K562 (cell line): Measurements from ENCODE around the gene TBL2. TPM values are rescaled to one million over a fixed set of nuclear protein-coding genes. Genes with fewer than 3 reads are reported as not detected.

Experiments
- CHD7 ChIP-seq: fragments of 200-600 bp; sonication (generic); IDR thresholded peaks from one replicate; pipeline ENCODE4 v1.6.1; 2012; ENCODE audit warnings: mild to moderate bottlenecking, low read depth, low read length, inconsistent platforms
- FOXJ3 ChIP-seq: sonication (generic); formaldehyde crosslinking; IDR thresholded peaks from 2 replicates; pipeline ENCODE4 v1.4.0; 2020; ENCODE audit warnings: mild to moderate bottlenecking, missing genetic modification reagents
- HDAC6 ChIP-seq: IDR thresholded peaks from 2 replicates; pipeline ENCODE4 v1.6.1; 2012; ENCODE audit warnings: low read depth, mild to moderate bottlenecking, control low read depth, inconsistent platforms, low read length, moderate library complexity
- HNRNPK ChIP-seq: fragments of 200-400 bp; formaldehyde crosslinking; IDR thresholded peaks from one replicate; pipeline ENCODE4 v1.6.1; 2018; ENCODE audit warnings: mild to moderate bottlenecking, low read depth, low read length; ENCODE audit not compliant: poor library complexity, severe bottlenecking
- MYBL2 ChIP-seq, 2 experiments: fragments of 450-650 bp in 1 of 2; sonication (generic) in 1 of 2; formaldehyde crosslinking in 1 of 2; IDR thresholded peaks; 2 replicates each; pipeline versions ENCODE4 v1.6.1 to v1.8.1; 2017 to 2022; ENCODE audit warnings: borderline replicate concordance in 1 of 2, inconsistent platforms in 1 of 2, low read depth in 1 of 2, mild to moderate bottlenecking in 1 of 2, missing genetic modification reagents in 1 of 2, moderate library complexity in 1 of 2
- NEUROD1 ChIP-seq: fragments of 150-350 bp; IDR thresholded peaks from 2 replicates; pipeline ENCODE4 v1.6.1; 2014; ENCODE audit warnings: borderline replicate concordance, low read length, low read depth; ENCODE audit not compliant: partially characterized antibody
- RBM39 ChIP-seq: fragments of 200-400 bp; formaldehyde crosslinking; optimal IDR thresholded peaks from 2 replicates; pipeline ENCODE3; 2018; ENCODE audit warnings: low read depth, low read length
- SRSF9 ChIP-seq: fragments of 200-400 bp; formaldehyde crosslinking; IDR thresholded peaks from 2 replicates; pipeline ENCODE4 v1.6.1; 2017; ENCODE audit warnings: low read depth, low read length, borderline replicate concordance
- TRIM25 ChIP-seq: fragments of 450-650 bp; IDR thresholded peaks from 2 replicates; pipeline ENCODE4 v1.7.0; 2016; ENCODE audit warnings: borderline replicate concordance
- XRCC5 ChIP-seq: fragments of 200-400 bp; formaldehyde crosslinking; IDR thresholded peaks from 2 replicates; pipeline ENCODE4 v1.6.1; 2017; ENCODE audit warnings: low read depth, mild to moderate bottlenecking, low read length
- ZNF511 ChIP-seq: sonication (generic); formaldehyde crosslinking; IDR thresholded peaks from 2 replicates; pipeline ENCODE4 v1.8.0; 2022; ENCODE audit warnings: mild to moderate bottlenecking, missing genetic modification reagents
- ZNF57 ChIP-seq: fragments of 450-650 bp; formaldehyde crosslinking; IDR thresholded peaks from 2 replicates; pipeline ENCODE4 v1.4.0; 2020; ENCODE audit warnings: mild to moderate bottlenecking, moderate library complexity
- ZNF717 ChIP-seq: fragments of 250-450 bp; sonication (Bioruptor Pico); IDR thresholded peaks from 2 replicates; pipeline ENCODE4 v1.5.0; 2021
- polyA plus RNA-seq, 8 experiments: library from polyadenylated mRNA; depleted of rRNA in 4 of 8; stranded (reverse) in 5 of 8; unstranded in 3 of 8; fragments of >200 nt; fragmentation: Nextera tagmentation in 2 of 8; fragmentation: Illumina TruSeq in 1 of 8; extraction: Ambion mirVana in 2 of 8; extraction: Trizol in 1 of 8; gene quantifications; 2 replicates each; pipeline versions ENCODE4 v1.2.1 to v1.2.3, GENCODE V29; 2011 to 2014; ENCODE audit warnings: inconsistent platforms in 1 of 8, missing spikeins in 1 of 8
- total RNA-seq, 7 experiments: library from RNA; depleted of rRNA in 6 of 7; stranded (reverse); fragments of >200 nt in 6 of 7; fragmentation: Illumina TruSeq in 2 of 7; extraction: Trizol in 2 of 7; gene quantifications; 2 replicates each; pipeline versions ENCODE4 v1.2.1 to v1.2.3, GENCODE V29; 2011 to 2021; ENCODE audit warnings: low replicate concordance in 1 of 7

TBL2 gene
- total and polyA plus RNA-seq, 9 of the 15 experiments (the other 6 are each of a cell fraction or from before 2014, with no cell fraction given), result 2.5 to 123 (median 49.2) TPM

GRCh38 chr7:73622909-73623797, 44.8 kb upstream of the TBL2 start (continued):
- TF ChIP-seq CHD7 (no peak), HDAC6 (no peak), RBM39 (no peak), SRSF9 (no peak), NEUROD1 (no peak), ZNF511 (CRISPR knock-in tag) (peak; percentile 70; the same call in 1 of the 2 replicates), FOXJ3 (CRISPR knock-in tag) (no peak), ZNF57 (no peak), TRIM25 (no peak), HNRNPK (no peak), MYBL2 (IDR thresholded peaks at IDR 0.05; ENCODE audit: low read depth) (no peak), MYBL2 (CRISPR knock-in tag; IDR thresholded peaks at IDR 0.05; ENCODE audit: borderline replicate concordance) (no peak), ZNF717 (CRISPR knock-in tag) (no peak), XRCC5 (no peak)
